ENCODE measurements around the gene ASB4.

- no peak for TF ChIP-seq POLR2A (IDR thresholded peaks at IDR 0.05)
- TF ChIP-seq EP300 (IDR thresholded peaks at IDR 0.05), result no peak
- no peak for TF ChIP-seq CTCF (IDR thresholded peaks at IDR 0.05)
- no peak for TF ChIP-seq POLR2AphosphoS5 (IDR thresholded peaks at IDR 0.05)
Observed at GRCh38 chr7:95520136-95520535, 34.4 kb downstream of the ASB4 start.

Data from gastroesophageal sphincter (tissue), 3 donors.